Endothelial cell of umbilical vein (primary cell): Measurements from ENCODE around the gene KRT34. TPM values are rescaled to one million over a fixed set of nuclear protein-coding genes. Genes with fewer than 3 reads are reported as not detected.

ENCODE experiments used
- BruUV-seq: library from RNA; stranded (reverse); fragments of 400-500 nt; replicated peaks from 2 replicates; lab custom pipeline; 2021; lab: Mats Ljungman, UMichigan
- CTCF ChIA-PET: fragments of 300-600, 350-600 bp; sonication (Branson Sonifier 250); formaldehyde crosslinking; loops from one replicate; lab custom pipeline; 2021; ENCODE audit warnings: antibody characterized with exemption, inconsistent platforms; lab: Charles Lee
- POLR2A ChIA-PET: fragments of 300-600, 350-600 bp; sonication (Branson Sonifier 250); formaldehyde crosslinking; loops from one replicate; lab custom pipeline; 2021; ENCODE audit warnings: antibody characterized with exemption, inconsistent platforms; lab: Charles Lee
- DNase-seq: peaks from one replicate; pipeline ENCODE4 v3.0.0-alpha.2; 2011; ENCODE audit warnings: low read depth, low spot score
- FAIRE-seq: peaks from 2 replicates; lab custom pipeline; 2011; peaks lifted over from hg19 to GRCh38; lab: Jason Lieb, UNC
- H2AFZ ChIP-seq: 2 replicates; pipeline ENCODE4 v1.6.0; 2012; ENCODE audit warnings: low read depth, low read length, control low read depth, inconsistent platforms
- H3K27ac ChIP-seq: 2 replicates; pipeline ENCODE4 v1.5.1; 2011; ENCODE audit warnings: low read depth, mild to moderate bottlenecking, control low read depth, low read length, moderate library complexity; ENCODE audit not compliant: insufficient read depth
- H3K27me3 ChIP-seq, 2 experiments: 2 replicates each; pipeline versions ENCODE4 v1.6.0 to v1.6.1; 2011; ENCODE audit warnings: low read length in 2 of 2, mixed read lengths in 1 of 2; ENCODE audit not compliant: control insufficient read depth in 2 of 2, insufficient read depth in 2 of 2
- H3K36me3 ChIP-seq, 2 experiments: 2 replicates in 1 of 2; 3 replicates in 1 of 2; pipeline ENCODE4 v1.5.1; 2011; ENCODE audit warnings: low read length in 2 of 2, mild to moderate bottlenecking in 1 of 2, moderate library complexity in 1 of 2; ENCODE audit not compliant: control insufficient read depth in 2 of 2, insufficient read depth in 2 of 2; ENCODE audit errors: extremely low read depth in 1 of 2
- H3K4me1 ChIP-seq: 3 replicates; pipeline ENCODE4 v1.5.1; 2011; ENCODE audit warnings: mild to moderate bottlenecking, low read length; ENCODE audit not compliant: control insufficient read depth, insufficient read depth; ENCODE audit errors: extremely low read depth
- H3K4me2 ChIP-seq: 2 replicates; pipeline ENCODE4 v1.6.1; 2011; ENCODE audit warnings: low read length, control low read depth, mixed read lengths; ENCODE audit not compliant: insufficient read depth
- H3K4me3 ChIP-seq, 3 experiments: fragments of 200-600 bp in 1 of 3; sonication (generic), shearing (Covaris generic) in 1 of 3; replicated peaks in 1 of 3; 2 replicates each; pipeline ENCODE4 v1.5.1; 2011 to 2016; ENCODE audit warnings: control low read depth in 3 of 3, low read length in 3 of 3, mild to moderate bottlenecking in 2 of 3, inconsistent platforms in 1 of 3, low read depth in 1 of 3, moderate library complexity in 1 of 3; ENCODE audit not compliant: insufficient read depth in 1 of 3
- H3K79me2 ChIP-seq: 2 replicates; pipeline ENCODE4 v1.6.0; 2012; ENCODE audit warnings: low read length, inconsistent platforms; ENCODE audit not compliant: control insufficient read depth, insufficient read depth
- H3K9ac ChIP-seq: replicated peaks from 2 replicates; pipeline ENCODE3; 2011; ENCODE audit warnings: low read length, control low read depth; ENCODE audit not compliant: insufficient read depth; ENCODE audit errors: extremely low read depth
- H3K9me1 ChIP-seq: replicated peaks from 3 replicates; pipeline ENCODE4 v1.6.0; 2011; ENCODE audit warnings: mild to moderate bottlenecking, low read length; ENCODE audit not compliant: control insufficient read depth, insufficient read depth; ENCODE audit errors: extremely low read depth
- H3K9me3 ChIP-seq: replicated peaks from 2 replicates; pipeline ENCODE4 v1.5.1; 2012; ENCODE audit warnings: low read length, inconsistent platforms; ENCODE audit not compliant: control insufficient read depth, insufficient read depth
- H4K20me1 ChIP-seq: replicated peaks from 2 replicates; pipeline ENCODE3; 2011; ENCODE audit warnings: mild to moderate bottlenecking, low read length; ENCODE audit not compliant: control insufficient read depth, insufficient read depth; ENCODE audit errors: extremely low read depth
- EZH2 ChIP-seq: IDR thresholded peaks from 2 replicates; pipeline ENCODE4 v1.6.1; 2012; ENCODE audit warnings: borderline replicate concordance, low read depth, mild to moderate bottlenecking, moderate library complexity, low read length, inconsistent platforms; ENCODE audit not compliant: severe bottlenecking
- FOS ChIP-seq: IDR thresholded peaks from 2 replicates; pipeline ENCODE4 v1.6.1; 2011; ENCODE audit warnings: mild to moderate bottlenecking, low read length, moderate library complexity, borderline replicate concordance; ENCODE audit not compliant: insufficient read depth
- GATA2 ChIP-seq: IDR thresholded peaks from 2 replicates; pipeline ENCODE4 v1.7.0; 2011; ENCODE audit warnings: low read depth, mild to moderate bottlenecking, moderate library complexity, mixed read lengths, low read length; ENCODE audit not compliant: insufficient read length, insufficient read depth
- JUN ChIP-seq: IDR thresholded peaks from 2 replicates; pipeline ENCODE4 v1.6.1; 2011; ENCODE audit warnings: borderline replicate concordance, low read depth; ENCODE audit not compliant: insufficient read length, insufficient read depth
- MYC ChIP-seq: IDR thresholded peaks from one replicate; pipeline ENCODE4 v1.6.1; 2011; ENCODE audit warnings: mild to moderate bottlenecking, low read depth, low read length
- POLR2A ChIP-seq: IDR thresholded peaks from 2 replicates; pipeline ENCODE4 v1.6.1; 2012; ENCODE audit warnings: low read depth, mild to moderate bottlenecking, control low read depth, low read length
- POLR2AphosphoS5 ChIP-seq: IDR thresholded peaks from 2 replicates; pipeline ENCODE4 v1.6.1; 2012; ENCODE audit warnings: low read depth, mild to moderate bottlenecking, control low read depth, low read length, moderate library complexity; ENCODE audit not compliant: insufficient read depth
- dilution Hi-C: fragments of 300-500 bp; cut with MboI; formaldehyde crosslinking; loops from one replicate; pipeline ENCODE4 v1.15.0; 2019; ENCODE audit warnings: low sequenced_read_pairs; ENCODE audit not compliant: extremely low pct_ligation_motif_present
- intact Hi-C: fragments of 100-400 bp; cut with micrococcal nuclease; formaldehyde crosslinking; loops from one replicate; pipeline ENCODE4 v1.10.0; 2022
- polyA plus RNA-seq, 4 experiments: library from polyadenylated mRNA; depleted of rRNA in 3 of 4; stranded (reverse) in 3 of 4; unstranded in 1 of 4; fragments of >200 nt; gene quantifications; 2 replicates each; pipeline versions ENCODE4 v1.2.1 to v1.2.3, GENCODE V29; 2011 to 2012; ENCODE audit warnings: missing spikeins in 1 of 4
- total RNA-seq: library from RNA; stranded (reverse); gene quantifications from 2 replicates; pipeline ENCODE4 v1.2.3, GENCODE V29; 2021
- TF ChIP-seq, protein P1 (sequence below): IDR thresholded peaks from 2 replicates; pipeline ENCODE4 v1.6.1; 2011; ENCODE audit not compliant: insufficient read depth, insufficient read length
- TF ChIP-seq, protein P2 (sequence below), 2 donors: IDR thresholded peaks; 1 replicate in 1 of 2; 2 replicates in 1 of 2; pipeline ENCODE4 v1.5.1; 2011; ENCODE audit warnings: low read length in 2 of 2, mild to moderate bottlenecking in 2 of 2, moderate library complexity in 2 of 2, control low read depth in 1 of 2, inconsistent platforms in 1 of 2, low read depth in 1 of 2; ENCODE audit not compliant: insufficient read depth in 1 of 2; ENCODE audit errors: extremely low read depth in 1 of 2

KRT34 gene
- total and polyA plus RNA-seq, 2 donors (not counting 3 experiments of a cell fraction or from before 2014, with no cell fraction given), result not detected

DNA sequence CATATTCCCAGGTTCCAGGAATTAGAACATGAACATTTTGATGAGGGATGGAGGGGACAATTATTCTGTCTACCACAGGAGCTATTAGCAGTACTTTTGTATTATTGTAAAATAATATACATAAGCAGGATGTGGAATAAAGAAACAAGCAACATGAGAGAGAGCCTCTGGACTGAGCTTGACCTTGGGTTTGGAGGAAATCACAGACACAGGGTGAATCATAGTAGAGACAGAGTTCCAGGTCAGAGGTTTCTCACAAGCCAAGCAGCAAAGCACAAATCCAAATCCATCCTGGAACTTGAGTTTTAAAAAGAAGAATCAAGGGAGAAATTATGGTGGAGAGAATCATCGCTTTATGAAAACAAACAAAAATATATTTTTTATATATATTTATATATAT lies 10.2 kb upstream of the KRT34 start:
- FAIRE-seq (no peak), DNase-seq (no peak)
- no peaks in the 10 kb centered on the region for H3K9me1 ChIP-seq
- no peak overlapping the region for H3K4me3 ChIP-seq
- H3K27ac ChIP-seq, result no peak overlapping the region
- no peaks in the 10 kb centered on the region for H3K36me3 ChIP-seq
- intact Hi-C loops (no loop called here), dilution Hi-C loops (no loop called here)
- H3K9me3 ChIP-seq, result no peaks in the 10 kb centered on the region
- H2AFZ ChIP-seq, result no peak overlapping the region
- BruUV-seq, result no TSS peak
- no peaks in the 10 kb centered on the region for H3K4me1 ChIP-seq
- H3K27me3 ChIP-seq, result peaks cover 8 to 19% of the 10 kb centered on the region in 2 experiments
- TF ChIP-seq POLR2A (no peak), FOS (peak; percentile 51)
- H3K79me2 ChIP-seq, result no peaks in the 10 kb centered on the region
- no peaks in the 10 kb centered on the region for H4K20me1 ChIP-seq
- H3K4me2 ChIP-seq, result no peak overlapping the region
- no peak overlapping the region for H3K9ac ChIP-seq
- ChIA-PET POLR2A (no interaction called here), CTCF (no interaction called here)

DNA sequence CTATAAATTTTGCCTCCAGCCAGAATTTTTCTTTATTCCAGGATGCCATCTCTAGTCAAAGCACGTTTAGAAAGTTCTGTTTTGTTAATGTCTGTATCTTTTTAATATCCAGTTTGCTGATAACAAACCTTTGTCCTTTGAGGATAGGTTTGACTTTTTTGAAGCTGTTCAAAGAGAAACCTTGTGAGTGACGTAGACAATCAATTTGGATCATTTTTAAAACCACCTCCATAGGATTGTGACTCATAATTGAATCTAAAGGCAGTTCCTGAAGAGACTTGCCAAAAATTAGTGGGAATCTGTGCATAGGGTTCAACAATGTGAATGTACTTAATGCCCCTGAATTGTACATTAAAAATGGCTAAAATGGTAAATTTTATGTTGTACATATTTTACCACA lies 9.4 kb upstream of the KRT34 start:
- POLR2A ChIA-PET, result no interaction called here
- no peaks in the 10 kb centered on the region for H3K4me1 ChIP-seq
- intact Hi-C loops (no loop called here), dilution Hi-C loops (no loop called here)
- DNase-seq (no peak), FAIRE-seq (no peak)
- no peaks in the 10 kb centered on the region for H3K36me3 ChIP-seq
- H3K27me3 ChIP-seq, result peaks cover 8 to 19% of the 10 kb centered on the region in 2 experiments
- H2AFZ ChIP-seq, result no peak overlapping the region
- no peaks in the 10 kb centered on the region for H3K9me1 ChIP-seq
- no peaks in the 10 kb centered on the region for H3K9me3 ChIP-seq
- TF ChIP-seq MYC (no peak), FOS (no peak), POLR2A (no peak), GATA2 (no peak), EZH2 (no peak), POLR2AphosphoS5 (no peak), JUN (no peak)
- TF ChIP-seq, protein P1, sequence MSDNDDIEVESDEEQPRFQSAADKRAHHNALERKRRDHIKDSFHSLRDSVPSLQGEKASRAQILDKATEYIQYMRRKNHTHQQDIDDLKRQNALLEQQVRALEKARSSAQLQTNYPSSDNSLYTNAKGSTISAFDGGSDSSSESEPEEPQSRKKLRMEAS, result no peak
- TF ChIP-seq, protein P2, sequence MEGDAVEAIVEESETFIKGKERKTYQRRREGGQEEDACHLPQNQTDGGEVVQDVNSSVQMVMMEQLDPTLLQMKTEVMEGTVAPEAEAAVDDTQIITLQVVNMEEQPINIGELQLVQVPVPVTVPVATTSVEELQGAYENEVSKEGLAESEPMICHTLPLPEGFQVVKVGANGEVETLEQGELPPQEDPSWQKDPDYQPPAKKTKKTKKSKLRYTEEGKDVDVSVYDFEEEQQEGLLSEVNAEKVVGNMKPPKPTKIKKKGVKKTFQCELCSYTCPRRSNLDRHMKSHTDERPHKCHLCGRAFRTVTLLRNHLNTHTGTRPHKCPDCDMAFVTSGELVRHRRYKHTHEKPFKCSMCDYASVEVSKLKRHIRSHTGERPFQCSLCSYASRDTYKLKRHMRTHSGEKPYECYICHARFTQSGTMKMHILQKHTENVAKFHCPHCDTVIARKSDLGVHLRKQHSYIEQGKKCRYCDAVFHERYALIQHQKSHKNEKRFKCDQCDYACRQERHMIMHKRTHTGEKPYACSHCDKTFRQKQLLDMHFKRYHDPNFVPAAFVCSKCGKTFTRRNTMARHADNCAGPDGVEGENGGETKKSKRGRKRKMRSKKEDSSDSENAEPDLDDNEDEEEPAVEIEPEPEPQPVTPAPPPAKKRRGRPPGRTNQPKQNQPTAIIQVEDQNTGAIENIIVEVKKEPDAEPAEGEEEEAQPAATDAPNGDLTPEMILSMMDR (IDR thresholded peaks at IDR 0.05; ENCODE audit: extremely low read depth in 1 of 2, insufficient read depth in 1 of 2, low read depth in 1 of 2, low read length in 2 of 2), result no peak
- H3K27ac ChIP-seq, result no peak overlapping the region
- no peaks in the 10 kb centered on the region for H3K79me2 ChIP-seq
- no peak overlapping the region for H3K4me2 ChIP-seq
- no TSS peak for BruUV-seq
- H3K9ac ChIP-seq, result no peak overlapping the region
- no peak overlapping the region for H3K4me3 ChIP-seq
- CTCF ChIA-PET, result interaction anchor here (1.2 to 1.9 kb wide), 2 partner anchors 21 to 157 kb away, joined by 3 to 5 read pairs; no protein-coding TSS in a partner anchor
- no peaks in the 10 kb centered on the region for H4K20me1 ChIP-seq
